ENCODE results near the gene TGM1.

The TGM1 gene

GRCh38 chr14:24292118-24292807 lies 29.3 kb upstream of the TGM1 start:
- DNase-seq (no peak), ATAC-seq (no peak)

- DNase-seq (no peak), ATAC-seq (no peak)
These were observed 28.6 kb upstream of the TGM1 start for GRCh38 chr14:24291446-24292117.

- no peak for ATAC-seq
- no peak for DNase-seq
These were observed 27.8 kb upstream of the TGM1 start for GRCh38 chr14:24290746-24291145.

GRCh38 chr14:24289649-24290280 lies 26.8 kb upstream of the TGM1 start:
- peak; percentile 73 for DNase-seq
- ATAC-seq, result peak; percentile 99

GRCh38 chr14:24286996-24287395 lies 24.0 kb upstream of the TGM1 start:
- DNase-seq, result no peak

GRCh38 chr14:24285351-24285750 lies 22.4 kb upstream of the TGM1 start:
- ATAC-seq, result no peak
- DNase-seq, result no peak

More at GRCh38 chr14:24286996-24287395, 24.0 kb upstream of the TGM1 start:
- ATAC-seq, result no peak

- ATAC-seq, result no peak
- no peak for DNase-seq
These were observed 21.6 kb upstream of the TGM1 start for GRCh38 chr14:24284501-24285035.

GRCh38 chr14:24283796-24284460 lies 21.0 kb upstream of the TGM1 start:
- ATAC-seq, result no peak

GRCh38 chr14:24282736-24283135 lies 19.8 kb upstream of the TGM1 start:
- no peak for DNase-seq
- ATAC-seq, result no peak

More at GRCh38 chr14:24283796-24284460, 21.0 kb upstream of the TGM1 start:
- DNase-seq, result no peak

- DNase-seq (no peak), ATAC-seq (no peak)
These were observed 18.7 kb upstream of the TGM1 start for GRCh38 chr14:24281636-24282035.

GRCh38 chr14:24280797-24281460 lies 18.0 kb upstream of the TGM1 start:
- DNase-seq (no peak), ATAC-seq (no peak)

GRCh38 chr14:24279301-24280186 lies 16.6 kb upstream of the TGM1 start:
- peak; percentile 71 for DNase-seq
- peak; percentile 95 for ATAC-seq

GRCh38 chr14:24278424-24278823 lies 15.4 kb upstream of the TGM1 start:
- no peak for ATAC-seq
- DNase-seq, result no peak

GRCh38 chr14:24277606-24278321 lies 14.8 kb upstream of the TGM1 start:
- ATAC-seq (no peak), DNase-seq (peak; percentile 33)

- DNase-seq, result no peak
- ATAC-seq, result no peak
These were observed 14.1 kb upstream of the TGM1 start for GRCh38 chr14:24277071-24277470.

GRCh38 chr14:24274101-24274543 lies 11.1 kb upstream of the TGM1 start:
- peak; percentile 53 for DNase-seq

GRCh38 chr14:24273422-24273998 lies 10.5 kb upstream of the TGM1 start:
- DNase-seq (no peak), ATAC-seq (no peak)

More at GRCh38 chr14:24274101-24274543, 11.1 kb upstream of the TGM1 start:
- peak; percentile 61 for ATAC-seq

- no peak for ATAC-seq
These were observed 9.5 kb upstream of the TGM1 start for GRCh38 chr14:24272467-24272866.

GRCh38 chr14:24271834-24272263 lies 8.9 kb upstream of the TGM1 start:
- ATAC-seq, result no peak
- no peak for DNase-seq

More at GRCh38 chr14:24272467-24272866, 9.5 kb upstream of the TGM1 start:
- no peak for DNase-seq
